GM23248 (cell line): Measurements from ENCODE around the gene FNDC11.

Source experiments
- EZH2 ChIP-seq: fragments of 200-600 bp; sonication (generic); IDR thresholded peaks from 2 replicates; pipeline ENCODE4 v1.6.1; 2018; ENCODE audit warnings: antibody characterized with exemption, mild to moderate bottlenecking; ENCODE audit not compliant: insufficient read depth, poor library complexity, severe bottlenecking
- EZH2phosphoT487 ChIP-seq: fragments of 200-600 bp; sonication (generic); IDR thresholded peaks from 2 replicates; pipeline ENCODE4 v1.6.1; 2018; ENCODE audit warnings: antibody characterized with exemption, moderate library complexity, mild to moderate bottlenecking, low read depth; ENCODE audit not compliant: insufficient read depth

GRCh38 chr20:63587256-63587655 lies 33.3 kb downstream of the FNDC11 start:
- TF ChIP-seq EZH2 (no peak), EZH2phosphoT487 (no peak)
